Activated CD8-positive, alpha-beta memory T cell treated with anti-CD3 and anti-CD28 coated beads for 1 hour (primary cell): ENCODE results near the gene KCNN2.

ENCODE experiments used
- DNase-seq, 2 donors: peaks; one replicate each; pipeline ENCODE4 v3.0.0-alpha.2; 2020; ENCODE audit warnings: low read depth in 1 of 2; ENCODE audit errors: extremely low read depth in 1 of 2

The KCNN2 gene

GRCh38 chr5:114361724-114362196 lies at the start of gene KCNN2:
KCNN2 (plus strand) TSS chr5:114362070; CDS start chr5:114362140, 70 bp downstream.
- no peak for DNase-seq

GRCh38 chr5:114312658-114313057 lies 49.2 kb upstream of the KCNN2 start:
- DNase-seq, result no peak

DNA sequence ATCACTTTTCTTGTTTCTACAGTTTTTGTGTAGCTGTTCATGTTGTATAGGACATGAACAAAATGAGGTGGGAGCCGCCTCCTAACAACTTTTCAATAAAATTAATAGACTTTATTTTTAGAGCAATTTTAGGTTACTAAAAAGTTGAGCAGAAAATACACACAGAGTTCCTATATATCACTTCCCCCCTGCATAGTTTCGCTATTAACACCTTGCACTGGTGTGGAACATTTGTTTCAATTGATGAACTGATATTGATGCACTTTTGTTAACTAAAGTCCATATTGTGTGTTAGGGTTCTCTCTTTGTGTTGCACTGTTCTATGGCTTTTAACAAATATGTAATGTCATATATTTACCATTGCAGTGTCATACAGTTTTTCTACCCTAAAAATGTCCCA lies 47.8 kb upstream of the KCNN2 start:
- DNase-seq, result no peak

- DNase-seq, result no peak
Observed at GRCh38 chr5:114316167-114316566, 45.7 kb upstream of the KCNN2 start.

GRCh38 chr5:114317751-114318150 lies 44.1 kb upstream of the KCNN2 start:
- no peak for DNase-seq

GRCh38 chr5:114319236-114319635 lies 42.6 kb upstream of the KCNN2 start:
- DNase-seq, result no peak

- no peak for DNase-seq
Observed at GRCh38 chr5:114319821-114320220, 42.0 kb upstream of the KCNN2 start.

DNA sequence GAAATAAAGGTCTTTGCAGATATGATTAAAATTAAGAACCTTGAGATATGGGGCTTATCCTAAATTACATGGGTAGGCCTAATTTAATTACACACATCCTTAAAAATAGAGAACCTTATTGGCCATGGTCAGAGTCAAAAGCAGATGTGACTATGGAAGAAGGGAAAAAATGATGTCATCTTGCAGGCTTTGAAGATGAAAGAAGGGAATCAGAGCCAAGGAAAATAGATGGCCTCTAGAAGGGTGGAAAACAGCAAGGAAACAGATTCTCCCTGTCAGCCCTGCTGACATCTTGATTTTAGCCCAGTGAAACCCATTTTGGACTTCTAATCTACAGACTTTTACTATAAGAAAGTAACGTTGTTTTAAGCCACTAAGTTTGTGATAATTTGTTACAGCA lies 37.6 kb upstream of the KCNN2 start:
- no peak for DNase-seq

GRCh38 chr5:114325541-114325940 lies 36.3 kb upstream of the KCNN2 start:
- no peak for DNase-seq

- no peak for DNase-seq
Observed at GRCh38 chr5:114327474-114327873, 34.4 kb upstream of the KCNN2 start.

DNA sequence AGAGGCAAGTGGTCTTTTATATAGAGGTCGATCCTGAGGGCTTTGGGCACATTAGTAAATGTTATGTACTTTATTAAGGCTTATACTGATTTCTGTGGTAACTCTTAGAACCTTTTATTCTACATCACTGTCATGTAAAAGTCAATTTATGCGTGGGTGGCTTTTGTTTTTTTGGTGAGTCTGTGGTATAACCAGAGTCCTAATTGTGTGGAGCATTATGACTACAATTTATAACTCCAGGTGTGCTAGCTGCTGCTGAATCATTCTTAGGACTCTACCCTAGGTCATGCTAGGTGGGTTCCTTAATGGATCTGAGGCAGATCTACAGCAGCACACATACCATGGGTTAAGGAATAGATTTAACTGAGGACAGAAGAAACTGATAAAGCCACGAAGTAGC lies 33.9 kb upstream of the KCNN2 start:
- no peak for DNase-seq

- DNase-seq, result no peak
Observed at GRCh38 chr5:114330916-114331531, 30.8 kb upstream of the KCNN2 start.

GRCh38 chr5:114332493-114332892 lies 29.4 kb upstream of the KCNN2 start:
- no peak for DNase-seq

DNA sequence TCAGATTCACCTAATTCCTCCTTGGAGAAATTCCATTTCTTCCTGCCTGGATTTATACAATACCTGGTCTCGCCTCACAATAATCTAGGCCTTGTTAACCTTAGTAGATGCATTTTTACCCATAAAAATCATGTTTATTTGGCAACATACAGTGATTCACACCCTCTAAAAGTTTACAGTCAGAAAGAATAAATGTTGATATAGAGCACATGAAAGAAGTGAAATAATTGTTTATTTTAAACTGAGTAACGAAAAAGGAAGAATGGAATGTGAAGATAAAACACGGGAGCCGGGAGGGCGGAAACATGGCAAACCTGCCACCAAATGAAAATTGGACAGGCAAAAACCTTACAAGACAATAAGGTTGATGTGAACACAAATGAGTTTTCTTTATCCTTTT lies 28.9 kb upstream of the KCNN2 start:
- DNase-seq, result no peak

DNA sequence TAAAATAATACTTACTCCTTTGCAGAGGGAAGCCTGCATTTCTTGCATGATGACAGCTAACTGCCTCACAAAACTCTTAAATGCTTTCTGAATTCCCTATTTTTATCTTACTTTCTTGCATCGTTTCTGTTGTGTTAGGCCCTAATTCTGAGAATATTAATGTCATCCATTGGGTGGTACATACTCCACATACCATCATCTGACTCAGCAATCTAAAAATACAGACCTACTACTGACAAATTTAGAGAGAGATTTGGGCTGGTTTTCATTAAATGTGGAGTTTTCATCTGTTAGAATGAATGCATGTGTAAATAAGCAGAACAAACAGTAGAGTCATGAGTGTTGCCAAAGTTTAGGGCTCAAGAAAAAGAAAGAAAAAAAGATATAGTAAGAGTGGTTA lies 26.5 kb upstream of the KCNN2 start:
- no peak for DNase-seq

GRCh38 chr5:114339108-114339507 lies 22.8 kb upstream of the KCNN2 start:
- DNase-seq, result no peak

- no peak for DNase-seq
Observed at GRCh38 chr5:114346181-114346580, 15.7 kb upstream of the KCNN2 start.

DNA sequence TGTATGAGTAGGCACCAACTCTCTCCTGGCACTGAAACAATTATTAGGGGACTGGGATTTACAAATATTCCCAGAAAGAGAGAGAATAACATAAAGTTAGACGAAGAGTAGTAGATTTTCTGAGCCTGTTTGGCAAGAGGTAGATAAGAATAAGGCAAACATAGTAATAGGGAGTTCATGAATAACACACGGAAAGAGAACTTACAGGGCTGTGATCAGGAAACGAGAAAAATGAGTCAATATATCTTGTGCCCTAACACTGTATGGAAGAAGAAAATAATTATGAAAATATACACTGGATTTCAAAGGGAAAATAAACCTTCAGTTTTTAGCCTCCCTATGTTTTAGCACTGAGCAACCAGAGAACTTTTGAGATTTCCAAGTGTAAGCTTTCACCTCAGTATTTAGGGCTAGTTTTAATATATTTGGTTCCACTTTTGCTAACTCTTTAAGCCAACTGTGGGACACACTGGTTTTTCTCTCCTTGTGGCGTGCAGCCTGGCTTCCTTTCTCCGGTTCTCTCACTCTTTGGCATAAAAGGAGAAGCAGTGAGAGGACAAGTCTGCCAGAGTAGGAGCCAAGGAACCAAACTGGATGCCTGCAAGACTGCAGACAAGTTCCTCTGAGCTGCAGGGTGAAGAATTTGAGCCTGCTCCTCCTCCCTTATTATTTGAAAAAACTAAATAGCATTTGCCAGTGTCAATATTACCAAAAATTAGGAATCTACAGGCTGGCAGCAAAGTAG lies 6.6 kb upstream of the KCNN2 start:
- no peak for DNase-seq

GRCh38 chr5:114358329-114358728 lies 3.5 kb upstream of the KCNN2 start:
- DNase-seq, result no peak

DNA sequence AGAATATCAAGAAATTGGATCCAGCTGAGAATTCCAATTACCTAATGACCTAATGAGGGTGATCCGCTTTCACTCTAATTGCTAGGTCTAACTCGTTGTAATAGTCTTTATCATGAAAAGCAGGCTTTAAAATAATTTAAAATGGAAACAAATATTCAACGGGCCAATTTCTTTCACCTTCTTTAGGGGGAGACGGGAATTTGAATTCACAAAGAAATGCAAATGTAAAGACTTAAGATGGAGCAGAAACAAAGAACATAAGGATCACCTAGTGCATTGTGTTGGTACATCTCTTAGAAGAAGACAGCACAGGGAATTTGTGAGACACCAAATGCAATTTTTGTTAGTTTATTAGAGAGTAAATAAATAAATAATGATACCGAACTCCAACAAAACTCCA lies 1.5 kb upstream of the KCNN2 start:
- no peak for DNase-seq

- DNase-seq, result no peak
Observed at GRCh38 chr5:114360816-114361723, 800 bp upstream of the KCNN2 start.
